Cardiac muscle cell (in vitro differentiated cells and primary cell): ENCODE measurements around the gene FAM111A. TPM values are rescaled to one million over a fixed set of nuclear protein-coding genes. Genes with fewer than 3 reads are reported as not detected.

Experiments used
- DNase-seq, 2 donors: peaks; one replicate each; pipeline versions ENCODE4 v3.0.0 to v3.0.0-alpha.2; 2010 to 2017; ENCODE audit warnings: low read depth in 1 of 2, low spot score in 1 of 2
- H3K27ac ChIP-seq: fragments of 200-600 bp; sonication (generic); 2 replicates; pipeline ENCODE4 v1.5.1; 2016
- H3K27me3 ChIP-seq: fragments of 200-600 bp; sonication (generic); 2 replicates; pipeline ENCODE4 v1.6.0; 2016; ENCODE audit warnings: control low read depth
- H3K36me3 ChIP-seq: fragments of 200-600 bp; sonication (generic); 2 replicates; pipeline ENCODE4 v1.5.1; 2016; ENCODE audit warnings: control low read depth
- H3K4me1 ChIP-seq: fragments of 200-600 bp; sonication (generic); 2 replicates; pipeline ENCODE4 v1.8.1; 2017; ENCODE audit warnings: low read depth, mild to moderate bottlenecking, mixed run types
- H3K4me3 ChIP-seq: fragments of 200-600 bp; sonication (generic); 2 replicates; pipeline ENCODE4 v1.5.1; 2016; ENCODE audit warnings: mild to moderate bottlenecking
- H3K9me3 ChIP-seq: fragments of 200-600 bp; sonication (generic); 2 replicates; pipeline ENCODE4 v1.5.1; 2017; ENCODE audit warnings: low read depth, mild to moderate bottlenecking, control low read depth
- CTCF ChIP-seq: IDR thresholded peaks from 2 replicates; pipeline ENCODE4 v1.5.1; 2012; ENCODE audit warnings: low read depth, mild to moderate bottlenecking, low read length
- polyA plus RNA-seq: library from polyadenylated mRNA; unstranded; fragments of >200 nt; fragmentation: Nextera tagmentation; extraction: Ambion mirVana; gene quantifications from 2 replicates; pipeline ENCODE4 v1.2.1, GENCODE V29; 2016
- total RNA-seq: library from RNA; depleted of rRNA; stranded (reverse); fragments of >200 nt; gene quantifications from 2 replicates; pipeline ENCODE4 v1.2.3, GENCODE V29; 2016

The FAM111A gene
- total and polyA plus RNA-seq, 2 experiments from 2014 or later, result 1.5 to 6.5 TPM

- no peaks in the 10 kb centered on the region for H3K36me3 ChIP-seq
- H3K4me1 ChIP-seq, result no peaks in the 10 kb centered on the region
- H3K4me3 ChIP-seq, result no peak overlapping the region
- H3K27me3 ChIP-seq, result no peaks in the 10 kb centered on the region
- H3K27ac ChIP-seq, result no peak overlapping the region
- TF ChIP-seq CTCF, result no peak
- no peaks in the 10 kb centered on the region for H3K9me3 ChIP-seq
- no peak for DNase-seq
Observed at GRCh38 chr11:59152312-59152951, 9.8 kb downstream of the FAM111A start.

DNA sequence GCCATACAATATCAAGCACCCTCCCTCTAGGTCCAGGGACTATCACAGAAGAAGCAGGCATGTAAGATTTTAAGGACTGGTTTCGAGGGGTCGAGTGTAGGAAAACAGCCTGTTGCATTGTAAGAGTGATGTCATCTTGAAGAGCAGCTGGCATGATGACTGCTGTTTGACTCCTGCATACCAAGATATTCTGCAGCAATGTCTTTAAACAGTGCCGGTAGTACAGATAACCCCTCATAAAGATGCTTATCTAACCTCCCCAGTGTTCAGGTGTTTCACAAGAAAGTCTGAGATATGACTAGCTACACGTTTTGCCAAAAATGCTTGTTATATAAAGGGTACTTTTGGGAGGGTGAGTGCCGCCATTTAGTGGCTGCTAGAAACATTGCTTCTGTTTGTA is 12.0 kb downstream of the FAM111A start:
- no peak overlapping the region for H3K4me3 ChIP-seq
- no peak for DNase-seq
- H3K27me3 ChIP-seq, result no peaks in the 10 kb centered on the region
- H3K36me3 ChIP-seq, result no peaks in the 10 kb centered on the region
- no peaks in the 10 kb centered on the region for H3K9me3 ChIP-seq
- no peak for TF ChIP-seq CTCF
- H3K27ac ChIP-seq, result no peak overlapping the region
- no peaks in the 10 kb centered on the region for H3K4me1 ChIP-seq

DNA sequence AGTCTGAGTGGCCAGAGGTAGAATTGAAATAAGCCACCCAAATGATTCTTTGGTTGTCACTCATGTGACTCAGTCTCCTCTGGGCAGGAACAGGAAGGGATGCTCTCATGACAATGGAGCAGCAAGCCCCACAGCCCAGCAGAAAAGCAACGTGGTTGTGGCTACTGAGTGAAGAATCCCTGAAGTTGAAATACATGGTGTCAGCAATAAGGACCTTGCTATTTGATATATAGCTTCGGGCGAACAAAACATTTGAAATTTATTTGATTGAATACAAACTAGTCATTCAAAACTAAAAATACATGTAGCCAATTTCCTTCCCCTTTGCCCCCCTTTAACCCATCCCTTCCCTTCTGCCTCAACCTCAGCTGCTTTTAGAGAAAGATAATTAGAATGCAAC is 14.8 kb downstream of the FAM111A start:
- DNase-seq, result no peak

GRCh38 chr11:59158206-59159068 is 15.8 kb downstream of the FAM111A start:
- Histone ChIP-seq H3K4me1 (no peaks in the 10 kb centered on the region), H3K9me3 (no peaks in the 10 kb centered on the region), H3K4me3 (no peak overlapping the region), H3K27me3 (no peaks in the 10 kb centered on the region), H3K27ac (no peak overlapping the region), H3K36me3 (no peaks in the 10 kb centered on the region)
- DNase-seq, result peak; percentile 62 to 82
- TF ChIP-seq CTCF, result peak; percentile 86

More for the DNA sequence above, 14.8 kb downstream of the FAM111A start:
- no peak overlapping the region for H3K4me3 ChIP-seq
- H3K9me3 ChIP-seq, result no peaks in the 10 kb centered on the region
- no peaks in the 10 kb centered on the region for H3K4me1 ChIP-seq
- no peak for TF ChIP-seq CTCF
- H3K36me3 ChIP-seq, result no peaks in the 10 kb centered on the region
- H3K27me3 ChIP-seq, result no peaks in the 10 kb centered on the region
- H3K27ac ChIP-seq, result no peak overlapping the region

DNA sequence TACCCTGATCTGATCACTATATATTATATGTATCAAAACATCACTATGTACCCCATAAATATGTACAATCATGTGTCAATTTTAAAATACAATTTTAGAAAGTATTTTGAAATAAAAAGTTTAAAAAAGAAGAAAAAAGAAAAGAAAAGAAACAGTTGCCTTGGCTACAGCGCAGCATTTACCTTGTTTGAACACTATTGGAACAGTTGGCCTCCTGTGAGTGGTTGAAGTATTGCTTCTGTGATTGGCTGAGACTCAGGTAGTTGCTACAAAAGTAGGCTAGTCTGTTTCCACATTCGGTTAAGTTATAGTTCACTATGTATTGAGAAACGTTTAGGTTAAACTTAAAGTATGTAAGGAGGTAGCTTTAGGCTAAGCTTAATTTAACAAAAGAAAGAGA is 21.4 kb downstream of the FAM111A start:
- Histone ChIP-seq H3K36me3 (no peaks in the 10 kb centered on the region), H3K27me3 (no peaks in the 10 kb centered on the region), H3K9me3 (no peaks in the 10 kb centered on the region), H3K27ac (no peak overlapping the region), H3K4me3 (no peak overlapping the region), H3K4me1 (no peaks in the 10 kb centered on the region)
- DNase-seq, result no peak
- no peak for TF ChIP-seq CTCF
